ENCODE results near the gene NFIA. TPM values are rescaled to one million over a fixed set of nuclear protein-coding genes. Genes with fewer than 3 reads are reported as not detected.

Gene NFIA
- polyA plus RNA-seq, 1 donor (not counting 4 experiments of a cell fraction or from before 2014, with no cell fraction given): 14.7 TPM

DNA sequence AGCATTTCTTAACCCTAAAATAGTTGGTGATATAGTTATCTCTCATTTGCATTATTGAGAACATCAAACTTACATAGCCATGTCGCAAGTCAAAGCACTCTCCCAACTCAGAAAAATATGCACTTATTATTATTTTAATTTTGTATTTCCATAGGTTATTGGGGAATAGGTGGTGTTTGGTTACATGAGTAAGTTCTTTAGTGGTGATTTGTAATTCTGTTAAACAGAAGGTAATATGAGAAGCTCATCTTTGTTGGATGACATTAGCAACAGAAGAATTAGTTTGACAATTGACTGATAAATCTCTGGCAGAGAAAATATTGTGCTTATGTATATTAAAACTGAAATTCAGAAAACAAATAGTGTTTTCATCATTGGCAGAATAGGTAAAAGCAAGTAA is 154.8 kb downstream of the NFIA start:
- FAIRE-seq (peak; percentile 13), DNase-seq (ENCODE audit: low read depth, low spot score) (no peak)
- TF ChIP-seq, protein P1, sequence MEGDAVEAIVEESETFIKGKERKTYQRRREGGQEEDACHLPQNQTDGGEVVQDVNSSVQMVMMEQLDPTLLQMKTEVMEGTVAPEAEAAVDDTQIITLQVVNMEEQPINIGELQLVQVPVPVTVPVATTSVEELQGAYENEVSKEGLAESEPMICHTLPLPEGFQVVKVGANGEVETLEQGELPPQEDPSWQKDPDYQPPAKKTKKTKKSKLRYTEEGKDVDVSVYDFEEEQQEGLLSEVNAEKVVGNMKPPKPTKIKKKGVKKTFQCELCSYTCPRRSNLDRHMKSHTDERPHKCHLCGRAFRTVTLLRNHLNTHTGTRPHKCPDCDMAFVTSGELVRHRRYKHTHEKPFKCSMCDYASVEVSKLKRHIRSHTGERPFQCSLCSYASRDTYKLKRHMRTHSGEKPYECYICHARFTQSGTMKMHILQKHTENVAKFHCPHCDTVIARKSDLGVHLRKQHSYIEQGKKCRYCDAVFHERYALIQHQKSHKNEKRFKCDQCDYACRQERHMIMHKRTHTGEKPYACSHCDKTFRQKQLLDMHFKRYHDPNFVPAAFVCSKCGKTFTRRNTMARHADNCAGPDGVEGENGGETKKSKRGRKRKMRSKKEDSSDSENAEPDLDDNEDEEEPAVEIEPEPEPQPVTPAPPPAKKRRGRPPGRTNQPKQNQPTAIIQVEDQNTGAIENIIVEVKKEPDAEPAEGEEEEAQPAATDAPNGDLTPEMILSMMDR (optimal IDR thresholded peaks at IDR 0.05 in 1 of 3, IDR thresholded peaks at IDR 0.05 in 1 of 3, conservative IDR thresholded peaks at IDR 0.05 in 1 of 3; ENCODE audit: extremely low read depth in 1 of 3, insufficient read depth in 2 of 3, low read length in 3 of 3): no peak
- TF ChIP-seq EZH2 (IDR thresholded peaks at IDR 0.05; ENCODE audit: low read length): no peak
- H2AFZ ChIP-seq (ENCODE audit: control insufficient read depth, low read length): no peak overlapping the region
- H4K20me1 ChIP-seq (ENCODE audit: control insufficient read depth, extremely low read depth, insufficient read depth, low read length): no peaks in the 10 kb centered on the region
- H3K4me3 ChIP-seq (ENCODE audit: control insufficient read depth in 2 of 3, extremely low read depth in 1 of 3, insufficient read depth in 2 of 3, low read depth in 1 of 3, low read length in 3 of 3): no peak overlapping the region
- H3K4me2 ChIP-seq (ENCODE audit: control insufficient read depth, extremely low read depth, insufficient read depth, low read depth, low read length): no peak overlapping the region
- H3K79me2 ChIP-seq (ENCODE audit: control insufficient read depth, insufficient read depth, low read length): no peaks in the 10 kb centered on the region
- H3K36me3 ChIP-seq (ENCODE audit: control insufficient read depth in 2 of 2, extremely low read depth in 1 of 2, insufficient read depth in 2 of 2, low read length in 2 of 2): no peaks in the 10 kb centered on the region
- dilution Hi-C loops (cut with MboI; ENCODE audit: extremely low pct_ligation_motif_present, low sequenced_read_pairs): no loop called here
- no peak overlapping the region for H3K27ac ChIP-seq (ENCODE audit: control insufficient read depth, insufficient read depth, low read length)
- peaks cover 15% of the 10 kb centered on the region for H3K4me1 ChIP-seq (ENCODE audit: control insufficient read depth, extremely low read depth, insufficient read depth, low read length)
- no peaks in the 10 kb centered on the region for H3K27me3 ChIP-seq (ENCODE audit: control insufficient read depth, extremely low read depth, insufficient read depth, low read length)
- H3K9ac ChIP-seq (ENCODE audit: control insufficient read depth, extremely low read depth, insufficient read depth, low read length): no peak overlapping the region
- H3K9me1 ChIP-seq (ENCODE audit: control insufficient read depth, extremely low read depth, insufficient read depth, low read length): no peaks in the 10 kb centered on the region
- H3K9me3 ChIP-seq (ENCODE audit: control insufficient read depth, low read depth, low read length): no peaks in the 10 kb centered on the region

DNA sequence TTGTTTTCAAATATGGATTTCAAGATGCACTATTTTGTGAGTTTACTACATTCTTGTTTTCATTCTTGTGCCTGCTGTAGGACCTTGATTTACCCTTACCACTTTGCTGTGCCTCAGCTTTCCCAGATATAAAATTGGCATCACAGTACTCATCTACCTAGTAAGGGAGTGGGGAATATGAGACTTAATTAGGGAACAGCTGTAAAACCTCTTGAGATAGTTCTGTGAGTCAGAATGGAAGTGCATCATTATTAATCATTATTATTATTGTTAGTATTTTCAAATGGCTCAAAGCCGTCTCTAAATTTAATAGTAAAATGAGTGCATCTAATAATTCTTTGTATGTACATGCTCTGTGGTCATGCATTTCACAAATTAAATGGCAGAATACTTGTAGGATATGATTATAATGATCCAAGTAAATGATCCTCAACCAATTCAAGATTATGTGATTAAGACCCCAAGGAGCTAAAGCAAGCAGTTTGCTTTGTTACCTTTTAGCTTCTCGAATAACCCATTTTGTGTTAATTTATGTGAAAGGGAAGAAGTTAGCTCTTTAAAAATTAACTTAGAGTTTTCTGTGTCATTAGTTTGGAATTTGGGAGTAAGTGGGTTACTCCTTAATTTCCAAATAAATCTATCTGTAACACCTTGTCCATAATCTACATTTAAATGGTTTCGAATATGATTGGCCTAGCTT is 155.4 kb downstream of the NFIA start:
- no peaks in the 10 kb centered on the region for H3K9me1 ChIP-seq (ENCODE audit: control insufficient read depth, extremely low read depth, insufficient read depth, low read length)

More for the DNA sequence above, 155.4 kb downstream of the NFIA start:
- Histone ChIP-seq H3K79me2 (ENCODE audit: control insufficient read depth, insufficient read depth, low read length) (no peaks in the 10 kb centered on the region), H3K27ac (ENCODE audit: control insufficient read depth, insufficient read depth, low read length) (no peak overlapping the region), H2AFZ (ENCODE audit: control insufficient read depth, low read length) (no peak overlapping the region), H3K9me3 (ENCODE audit: control insufficient read depth, low read depth, low read length) (no peaks in the 10 kb centered on the region), H3K27me3 (ENCODE audit: control insufficient read depth, extremely low read depth, insufficient read depth, low read length) (no peaks in the 10 kb centered on the region), H3K4me1 (ENCODE audit: control insufficient read depth, extremely low read depth, insufficient read depth, low read length) (peaks cover 18% of the 10 kb centered on the region), H4K20me1 (ENCODE audit: control insufficient read depth, extremely low read depth, insufficient read depth, low read length) (no peaks in the 10 kb centered on the region), H3K36me3 (ENCODE audit: control insufficient read depth in 2 of 2, extremely low read depth in 1 of 2, insufficient read depth in 2 of 2, low read length in 2 of 2) (no peaks in the 10 kb centered on the region), H3K9ac (ENCODE audit: control insufficient read depth, extremely low read depth, insufficient read depth, low read length) (no peak overlapping the region), H3K4me2 (ENCODE audit: control insufficient read depth, extremely low read depth, insufficient read depth, low read depth, low read length) (no peak overlapping the region), H3K4me3 (ENCODE audit: control insufficient read depth in 2 of 3, extremely low read depth in 1 of 3, insufficient read depth in 2 of 3, low read depth in 1 of 3, low read length in 3 of 3) (no peak overlapping the region)
- TF ChIP-seq, protein P1 (optimal IDR thresholded peaks at IDR 0.05 in 1 of 3, IDR thresholded peaks at IDR 0.05 in 1 of 3, conservative IDR thresholded peaks at IDR 0.05 in 1 of 3; ENCODE audit: extremely low read depth in 1 of 3, insufficient read depth in 2 of 3, low read length in 3 of 3): no peak
- no peak for TF ChIP-seq EZH2 (IDR thresholded peaks at IDR 0.05; ENCODE audit: low read length)
- FAIRE-seq (no peak), DNase-seq (ENCODE audit: low read depth, low spot score) (no peak)
- dilution Hi-C loops (cut with MboI; ENCODE audit: extremely low pct_ligation_motif_present, low sequenced_read_pairs): no loop called here
